GM08714 (cell line): ENCODE measurements around the gene INSIG1.

Experiments used
- H3K4me3 ChIP-seq: fragments of 200-500 bp; sonication (Bioruptor generic); 2 replicates; pipeline ENCODE4 v1.5.1; 2014; ENCODE audit warnings: mild to moderate bottlenecking, low read length, inconsistent platforms
- ZNF274 ChIP-seq: IDR thresholded peaks from 2 replicates; pipeline ENCODE4 v1.6.1; 2012; ENCODE audit warnings: mild to moderate bottlenecking, low read depth, low read length

INSIG1 gene

GRCh38 chr7:155260498-155260872 lies 37.2 kb upstream of the INSIG1 start:
- TF ChIP-seq ZNF274, result no peak
- H3K4me3 ChIP-seq, result no peak overlapping the region

GRCh38 chr7:155261031-155261985 lies 36.4 kb upstream of the INSIG1 start:
- H3K4me3 ChIP-seq, result no peak overlapping the region
- no peak for TF ChIP-seq ZNF274

GRCh38 chr7:155262031-155262430 lies 35.6 kb upstream of the INSIG1 start:
- TF ChIP-seq ZNF274, result no peak
- H3K4me3 ChIP-seq, result no peak overlapping the region

GRCh38 chr7:155263051-155263450 lies 34.6 kb upstream of the INSIG1 start:
- no peak overlapping the region for H3K4me3 ChIP-seq
- no peak for TF ChIP-seq ZNF274

GRCh38 chr7:155263581-155264143 lies 34.0 kb upstream of the INSIG1 start:
- no peak for TF ChIP-seq ZNF274

GRCh38 chr7:155265144-155265543 lies 32.5 kb upstream of the INSIG1 start:
- TF ChIP-seq ZNF274, result no peak
- H3K4me3 ChIP-seq, result no peak overlapping the region

More at GRCh38 chr7:155263581-155264143, 34.0 kb upstream of the INSIG1 start:
- H3K4me3 ChIP-seq, result no peak overlapping the region

GRCh38 chr7:155265961-155266360 lies 31.7 kb upstream of the INSIG1 start:
- no peak overlapping the region for H3K4me3 ChIP-seq
- TF ChIP-seq ZNF274, result no peak

GRCh38 chr7:155266440-155266839 lies 31.2 kb upstream of the INSIG1 start:
- no peak overlapping the region for H3K4me3 ChIP-seq

GRCh38 chr7:155267023-155267422 lies 30.7 kb upstream of the INSIG1 start:
- no peak overlapping the region for H3K4me3 ChIP-seq
- no peak for TF ChIP-seq ZNF274

More at GRCh38 chr7:155266440-155266839, 31.2 kb upstream of the INSIG1 start:
- no peak for TF ChIP-seq ZNF274

- no peak overlapping the region for H3K4me3 ChIP-seq
- TF ChIP-seq ZNF274, result no peak
Observed at GRCh38 chr7:155267436-155267835, 30.2 kb upstream of the INSIG1 start.

- no peak overlapping the region for H3K4me3 ChIP-seq
- TF ChIP-seq ZNF274, result no peak
Observed at GRCh38 chr7:155268211-155268610, 29.5 kb upstream of the INSIG1 start.

- TF ChIP-seq ZNF274, result no peak
- H3K4me3 ChIP-seq, result no peak overlapping the region
Observed at GRCh38 chr7:155268921-155269650, 28.6 kb upstream of the INSIG1 start.

GRCh38 chr7:155269766-155270585 lies 27.7 kb upstream of the INSIG1 start:
- H3K4me3 ChIP-seq, result no peak overlapping the region
- TF ChIP-seq ZNF274, result no peak

- TF ChIP-seq ZNF274, result no peak
- H3K4me3 ChIP-seq, result no peak overlapping the region
Observed at GRCh38 chr7:155270861-155271260, 26.8 kb upstream of the INSIG1 start.
